H1 (cell line): ENCODE results near the gene DOHH. TPM values are rescaled to one million over a fixed set of nuclear protein-coding genes. Genes with fewer than 3 reads are reported as not detected.

Source experiments
- CEBPB ChIP-seq: IDR thresholded peaks from 2 replicates; pipeline ENCODE4 v1.6.1; 2012; ENCODE audit warnings: low read depth, low read length
- TAF7 ChIP-seq: optimal IDR thresholded peaks from 2 replicates; pipeline ENCODE3; 2011; ENCODE audit warnings: low read depth, mild to moderate bottlenecking, inconsistent platforms, low read length, moderate library complexity, borderline replicate concordance
- polyA plus RNA-seq, 7 experiments: library from polyadenylated mRNA; depleted of rRNA in 3 of 7; stranded (reverse) in 5 of 7; unstranded in 2 of 7; fragments of >200 nt in 5 of 7; fragments of 200-250 nt in 2 of 7; gene quantifications; 1 replicate in 5 of 7; 2 replicates in 1 of 7; 4 replicates in 1 of 7; pipeline versions ENCODE4 v1.2.1 to v1.2.3, GENCODE V29; 2011 to 2013; ENCODE audit warnings: missing spikeins in 2 of 7, mixed read lengths in 2 of 7
- total RNA-seq: library from RNA; stranded (reverse); fragmentation: NEBNext Ultra II Directional; extraction: Animal tissue kit (Norgen Biotek cat#: 25700); gene quantifications from 2 replicates; pipeline ENCODE4 v1.2.1, GENCODE V29; 2021

Gene DOHH
- total and polyA plus RNA-seq, 2 of the 8 experiments (the other 6 are each of a cell fraction or from before 2014, with no cell fraction given): 7.3 to 17.7 TPM

DNA sequence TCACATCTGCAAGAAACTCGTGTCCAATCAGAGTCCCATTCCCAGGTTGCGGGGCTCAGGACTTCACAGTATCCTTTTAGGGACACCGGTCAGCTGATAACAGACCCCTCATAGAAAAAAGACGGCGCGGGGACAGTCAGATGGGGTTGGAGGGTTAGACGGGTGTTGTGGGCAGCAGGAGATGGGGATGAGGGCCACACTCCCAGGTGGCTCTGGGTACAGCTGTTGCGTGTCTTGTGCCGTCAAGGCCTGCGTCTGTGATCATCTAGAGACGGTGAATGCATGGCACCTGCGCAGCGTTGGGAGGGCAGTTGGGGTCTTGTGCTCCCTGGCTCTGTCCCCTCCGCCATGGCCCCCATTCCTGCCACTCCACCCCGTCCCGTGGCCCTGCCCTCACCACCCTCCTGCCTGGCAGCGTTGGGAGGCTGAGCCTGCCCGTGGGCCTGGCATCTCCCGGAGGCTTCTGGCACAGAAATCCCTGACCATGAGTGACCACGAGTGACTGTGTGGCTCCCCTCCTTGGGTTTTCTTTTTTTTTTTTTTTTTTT, 24.5 kb upstream of the DOHH start (continued):
- TF ChIP-seq TAF7 (no peak), CEBPB (no peak)
- TF ChIP-seq, all 59 proteins: peak for 0
